GM19351 (cell line): ENCODE data around the gene RNF168.
"Not testable (repeated sequence)": the region's sequence is repeated elsewhere in the genome, so short reads cannot be mapped to it uniquely, and the experiment has no call there.

ENCODE experiments used
- ATAC-seq: cut with Tn5 transposase; IDR thresholded peaks from one replicate; pipeline ENCODE4 v1.9.1; 2021; ENCODE audit warnings: mild to moderate bottlenecking, moderate library complexity; ENCODE audit not compliant: unreplicated experiment

RNF168 gene

GRCh38 chr3:196470182-196470581, 33.4 kb downstream of the RNF168 start:
- not testable (repeated sequence) for ATAC-seq

GRCh38 chr3:196463804-196464203, 39.8 kb downstream of the RNF168 start:
- ATAC-seq, result no peak

- ATAC-seq, result no peak
Observed at GRCh38 chr3:196463478-196463756, 40.2 kb downstream of the RNF168 start.

DNA sequence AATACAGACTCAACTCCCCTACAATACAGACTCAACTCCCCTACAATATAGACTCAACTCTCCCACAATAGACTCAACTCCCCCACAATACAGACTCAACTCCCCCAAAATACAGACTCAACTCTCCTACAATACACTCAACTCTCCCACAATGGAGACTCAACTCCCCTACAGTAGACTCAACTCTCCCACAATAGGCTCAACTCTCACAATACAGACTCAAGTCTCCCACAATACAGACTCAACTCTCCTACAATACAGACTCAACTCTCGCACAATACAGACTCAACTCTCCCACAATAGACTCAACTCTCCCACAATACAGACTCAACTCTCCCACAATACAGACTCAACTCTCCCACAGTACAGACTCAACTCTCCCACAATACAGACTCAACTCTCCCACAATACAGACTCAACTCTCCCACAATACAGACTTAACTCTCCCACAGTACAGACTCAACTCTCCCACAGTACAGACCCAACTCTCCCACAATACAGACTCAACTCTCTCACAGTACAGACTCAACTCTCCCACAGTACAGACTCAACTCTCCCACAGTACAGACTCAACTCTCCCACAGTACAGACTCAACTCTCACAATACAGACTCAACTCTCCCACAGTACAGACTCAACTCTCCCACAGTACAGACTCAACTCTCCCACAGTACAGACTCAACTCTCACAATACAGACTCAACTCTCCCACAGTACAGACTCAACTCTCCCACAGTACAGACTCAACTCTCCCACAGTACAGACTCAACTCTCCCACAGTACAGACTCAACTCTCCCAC, 40.7 kb downstream of the RNF168 start:
- ATAC-seq, result not testable (repeated sequence)

DNA sequence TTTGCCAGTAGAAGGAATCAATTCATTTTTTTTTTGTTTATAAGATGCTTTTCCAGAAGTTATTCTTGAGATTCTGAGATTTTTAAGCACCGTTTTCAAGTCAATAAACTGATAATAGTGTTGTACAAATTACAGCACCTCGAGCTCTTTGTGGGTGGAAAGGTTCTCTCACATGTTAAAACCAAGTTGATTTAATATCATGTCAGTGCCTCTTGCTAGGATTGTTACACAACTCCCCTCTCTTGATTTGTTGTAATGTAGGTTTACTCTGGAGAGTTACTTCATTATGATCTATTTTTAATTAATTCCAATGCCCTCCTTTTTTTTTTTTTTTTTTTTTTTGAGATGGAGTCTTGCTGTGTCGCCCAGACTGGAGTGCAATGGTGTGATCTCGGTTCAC, 45.5 kb downstream of the RNF168 start:
- no peak for ATAC-seq

GRCh38 chr3:196457470-196457869, 46.1 kb downstream of the RNF168 start:
- ATAC-seq, result not testable (repeated sequence)

DNA sequence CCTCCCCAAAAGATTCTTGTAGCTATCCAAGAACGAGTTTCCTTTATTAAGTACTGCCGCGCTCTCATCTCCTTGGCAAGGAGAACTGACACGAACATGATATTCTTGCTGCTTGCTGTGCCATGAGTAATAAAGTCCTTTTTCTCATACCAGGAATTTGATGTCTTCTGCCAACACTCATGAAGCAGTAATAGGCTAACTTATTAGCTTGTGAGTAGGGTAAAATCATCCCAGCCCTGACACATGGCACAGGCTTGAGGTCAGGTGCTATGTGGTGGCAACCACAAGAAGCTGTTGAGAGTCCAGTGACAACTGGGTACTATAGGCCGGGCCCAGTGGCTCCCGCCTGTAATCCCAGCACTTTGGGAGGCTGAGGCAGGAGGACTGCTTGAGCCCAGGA, 48.6 kb downstream of the RNF168 start:
- no peak for ATAC-seq

DNA sequence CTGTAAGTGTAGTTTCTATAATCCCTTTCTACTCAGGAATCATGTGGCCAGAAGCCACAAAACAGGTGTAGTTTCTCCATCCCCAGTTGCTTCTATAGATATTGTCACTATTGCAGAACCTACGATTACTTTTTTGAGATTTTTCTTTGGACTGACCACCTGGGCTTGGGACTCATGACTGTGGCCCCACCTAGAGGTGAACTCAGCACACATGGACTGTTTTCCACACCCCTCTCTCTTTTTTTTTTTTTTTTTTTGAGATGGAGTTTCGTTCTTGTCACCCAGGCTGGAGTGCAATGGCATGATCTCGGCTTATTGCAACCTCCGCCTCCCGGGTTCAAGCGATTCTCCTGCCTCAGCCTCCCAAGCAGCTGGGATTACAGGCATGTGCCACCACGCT, 58.2 kb downstream of the RNF168 start:
- ATAC-seq, result not testable (repeated sequence)

DNA sequence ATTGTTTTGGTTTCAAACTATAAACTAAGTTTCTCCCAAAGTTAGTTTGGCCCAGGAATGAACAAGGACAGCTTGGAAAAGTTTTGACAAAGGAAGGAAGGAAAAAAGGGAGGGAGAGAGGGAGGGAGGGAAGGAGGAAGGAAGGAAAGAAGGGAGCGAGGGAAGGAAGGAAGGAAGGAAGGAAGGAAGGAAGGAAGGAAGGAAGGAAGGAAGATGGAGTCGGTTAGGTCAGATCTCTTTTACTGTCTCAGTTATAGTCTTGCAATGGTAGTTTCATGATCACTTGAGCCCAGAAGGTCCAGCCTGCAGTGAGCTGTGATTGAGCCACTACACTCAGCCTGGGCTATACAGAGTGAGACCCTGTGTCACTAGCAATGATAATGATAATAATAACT, 59.1 kb downstream of the RNF168 start:
- ATAC-seq, result no peak

DNA sequence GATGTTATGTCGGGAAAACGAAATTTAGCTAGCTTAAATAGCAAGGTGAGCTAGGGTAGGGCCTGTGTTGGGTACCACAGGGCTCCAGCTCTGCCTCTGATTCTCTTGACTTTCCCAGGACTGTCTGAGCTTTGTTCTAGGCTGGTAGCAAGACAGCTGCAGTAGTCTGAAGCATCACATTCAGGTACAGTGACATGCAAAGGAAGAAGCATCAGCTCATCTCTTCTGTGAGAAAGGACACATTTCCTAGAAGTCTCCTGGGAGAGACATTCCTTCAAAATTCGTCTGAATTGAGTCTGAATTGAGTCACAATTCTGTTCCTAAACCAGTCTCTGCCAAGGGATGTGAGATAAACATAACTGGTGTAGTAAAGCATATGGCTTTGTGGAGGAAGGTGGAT, 62.9 kb downstream of the RNF168 start:
- ATAC-seq, result peak; percentile 50

- ATAC-seq, result peak; percentile 63
Observed at GRCh38 chr3:196440041-196440537, 63.5 kb downstream of the RNF168 start.

GRCh38 chr3:196432137-196432879, 71.3 kb downstream of the RNF168 start, which contains the start of gene UBXN7:
TSS of gene UBXN7 (minus strand) at chr3:196432427. CDS start at chr3:196432399, 28 bp downstream.
- peak; percentile 78 for ATAC-seq

- peak; percentile 25 for ATAC-seq
Observed at GRCh38 chr3:196431181-196432136, 72.1 kb downstream of the RNF168 start.

GRCh38 chr3:196428041-196428440, 75.5 kb downstream of the RNF168 start:
- no peak for ATAC-seq

DNA sequence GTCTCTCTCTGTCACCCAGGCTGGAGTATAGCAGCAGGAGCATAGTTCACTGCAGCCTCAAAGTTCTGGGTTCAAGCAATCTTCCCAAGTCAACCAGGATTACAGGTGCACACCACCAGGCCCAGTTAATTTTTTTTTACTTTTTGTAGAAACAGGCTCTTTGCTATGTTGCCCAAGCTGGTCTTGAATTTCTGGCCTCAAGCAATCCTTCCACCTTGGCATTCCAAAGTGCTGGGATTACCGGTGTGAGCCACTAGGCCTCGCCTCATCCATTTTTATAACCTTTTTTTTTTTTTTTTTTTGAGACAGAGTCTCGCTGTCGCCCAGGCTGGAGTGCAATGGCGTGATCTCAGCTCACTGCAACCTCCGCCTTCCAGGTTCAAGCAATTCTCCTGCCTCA, 79.1 kb downstream of the RNF168 start:
- ATAC-seq, result not testable (repeated sequence)

DNA sequence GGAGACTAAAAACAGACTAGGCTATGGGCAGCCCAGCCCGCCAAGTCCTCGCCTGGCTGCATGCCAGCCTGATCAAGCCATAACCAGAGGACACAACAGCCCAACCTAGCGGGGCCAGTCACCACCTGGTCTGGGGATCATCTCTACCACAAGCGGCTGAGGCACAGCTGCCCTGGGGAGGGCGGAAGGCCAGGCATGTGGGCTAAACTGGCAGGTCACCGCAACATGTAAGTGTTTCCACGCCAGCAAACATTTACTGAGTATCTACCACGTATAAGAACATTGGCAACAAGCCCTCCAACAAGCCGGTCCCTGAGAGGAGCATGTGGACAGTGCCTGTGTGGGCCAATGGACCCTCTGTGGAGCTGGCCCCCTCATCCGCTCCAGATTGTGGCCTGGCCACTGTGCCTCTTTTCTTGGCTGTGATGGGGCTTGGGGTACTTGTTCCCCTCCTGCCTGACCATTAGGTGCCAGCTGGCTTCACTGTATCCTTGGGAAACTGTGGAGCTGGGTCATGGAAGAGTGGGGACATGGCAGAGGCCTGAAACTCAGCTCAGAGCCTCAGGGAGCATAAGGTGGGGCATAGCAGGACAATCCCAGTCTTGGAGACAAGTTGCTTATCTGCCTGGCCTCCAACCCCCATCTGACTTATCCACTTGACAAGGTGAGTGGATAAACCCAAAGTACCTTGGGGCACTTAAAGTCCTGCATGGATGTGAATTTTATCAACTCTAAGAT, 80.4 kb downstream of the RNF168 start:
- ATAC-seq, result no peak

GRCh38 chr3:196421668-196422067, 81.9 kb downstream of the RNF168 start:
- not testable (repeated sequence) for ATAC-seq

DNA sequence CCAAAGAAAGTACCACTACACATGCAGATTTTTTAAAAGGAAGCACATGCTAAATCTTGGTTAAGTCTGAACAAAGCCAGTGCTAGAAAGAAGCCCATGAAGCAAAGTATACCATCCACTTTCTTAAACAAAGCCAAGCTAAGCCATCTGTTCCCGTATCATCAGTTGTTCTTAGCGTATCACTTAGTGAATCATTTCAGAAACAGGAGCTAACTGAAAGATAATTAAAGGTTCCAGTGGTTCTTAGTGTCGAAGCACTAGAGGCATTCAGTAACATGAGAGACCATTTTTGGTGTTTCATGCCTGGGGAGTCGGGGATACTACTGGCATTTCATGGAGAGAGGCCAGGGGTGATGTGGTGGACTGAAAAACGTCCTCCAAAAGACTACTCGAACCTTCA, 84.2 kb downstream of the RNF168 start:
- ATAC-seq, result no peak
